OCI-LY1 (cell line): ENCODE measurements around the gene SSC4D.
"Not testable (repeated sequence)": the region's sequence is repeated elsewhere in the genome, so short reads cannot be mapped to it uniquely, and the experiment has no call there.

Experiments used
- H2AFZ ChIP-seq: fragments of 200-600 bp; sonication (generic), shearing (Covaris generic); 2 replicates; pipeline ENCODE4 v1.6.0; 2014; ENCODE audit warnings: antibody characterized with exemption, mild to moderate bottlenecking, low read length
- H3F3A ChIP-seq: fragments of 200-600 bp; sonication (generic), shearing (Covaris generic); 2 replicates; pipeline ENCODE4 v1.6.0; 2014; ENCODE audit warnings: mild to moderate bottlenecking, antibody characterized with exemption, low read length, moderate library complexity; ENCODE audit not compliant: insufficient read depth
- H3K27ac ChIP-seq: fragments of 200-600 bp; sonication (generic); 2 replicates; pipeline ENCODE4 v1.5.1; 2014; ENCODE audit warnings: low read length, mixed run types, mild to moderate bottlenecking, low read depth; ENCODE audit not compliant: poor library complexity, severe bottlenecking
- H3K27me3 ChIP-seq: fragments of 200-600 bp; sonication (generic); 2 replicates; pipeline ENCODE4 v1.6.0; 2014; ENCODE audit warnings: antibody characterized with exemption, mild to moderate bottlenecking, low read length, moderate library complexity; ENCODE audit not compliant: insufficient read depth
- H3K36me3 ChIP-seq: fragments of 200-600 bp; sonication (generic); 2 replicates; pipeline ENCODE4 v1.6.1; 2014; ENCODE audit warnings: mild to moderate bottlenecking, antibody characterized with exemption, low read length, moderate library complexity, mixed read lengths; ENCODE audit not compliant: insufficient read depth
- H3K4me1 ChIP-seq: fragments of 200-600 bp; sonication (generic); 2 replicates; pipeline ENCODE4 v1.5.1; 2014; ENCODE audit warnings: mild to moderate bottlenecking, low read length, moderate library complexity; ENCODE audit not compliant: insufficient read depth, severe bottlenecking
- H3K4me2 ChIP-seq: fragments of 200-600 bp; sonication (generic), shearing (Covaris generic); 2 replicates; pipeline ENCODE4 v1.6.1; 2014; ENCODE audit warnings: low read length
- H3K4me3 ChIP-seq: fragments of 200-600 bp; sonication (generic); 2 replicates; pipeline ENCODE4 v1.5.1; 2014; ENCODE audit warnings: low read length, low read depth, mild to moderate bottlenecking, mixed read lengths; ENCODE audit not compliant: poor library complexity, severe bottlenecking
- H3K79me2 ChIP-seq: fragments of 200-600 bp; shearing (Covaris generic); 2 replicates; pipeline ENCODE4 v1.6.1; 2016; ENCODE audit warnings: mixed run types, low read length, mixed read lengths; ENCODE audit not compliant: insufficient read depth
- H3K9ac ChIP-seq: fragments of 200-600 bp; sonication (generic), shearing (Covaris generic); 2 replicates; pipeline ENCODE4 v1.6.1; 2014; ENCODE audit warnings: mild to moderate bottlenecking, low read length, mixed read lengths
- H3K9me2 ChIP-seq: fragments of 200-600 bp; sonication (generic), shearing (Covaris generic); 2 replicates; pipeline ENCODE4 v1.6.1; 2014; ENCODE audit warnings: low read depth, mild to moderate bottlenecking, low read length, mixed read lengths
- H3K9me3 ChIP-seq: fragments of 200-600 bp; shearing (Covaris generic); 2 replicates; pipeline ENCODE4 v1.6.1; 2014; ENCODE audit warnings: low read length, mixed read lengths
- H4K20me1 ChIP-seq: fragments of 200-600 bp; sonication (generic), shearing (Covaris generic); 2 replicates; pipeline ENCODE4 v1.6.0; 2016; ENCODE audit warnings: mild to moderate bottlenecking, low read length; ENCODE audit not compliant: insufficient read depth
- EZH2 ChIP-seq: fragments of 200-600 bp; sonication (generic), shearing (Covaris generic); IDR thresholded peaks from 2 replicates; pipeline ENCODE4 v1.8.0; 2017; ENCODE audit warnings: borderline replicate concordance, mixed run types, mild to moderate bottlenecking, antibody characterized with exemption, low read length, moderate library complexity, mixed read lengths
- TF ChIP-seq, protein P1 (sequence below): fragments of 200-600 bp; sonication (generic), shearing (Covaris generic); IDR thresholded peaks from 2 replicates; pipeline ENCODE4 v1.5.1; 2017; ENCODE audit warnings: mild to moderate bottlenecking, antibody characterized with exemption, low read length, moderate library complexity, mixed read lengths

Gene SSC4D

DNA sequence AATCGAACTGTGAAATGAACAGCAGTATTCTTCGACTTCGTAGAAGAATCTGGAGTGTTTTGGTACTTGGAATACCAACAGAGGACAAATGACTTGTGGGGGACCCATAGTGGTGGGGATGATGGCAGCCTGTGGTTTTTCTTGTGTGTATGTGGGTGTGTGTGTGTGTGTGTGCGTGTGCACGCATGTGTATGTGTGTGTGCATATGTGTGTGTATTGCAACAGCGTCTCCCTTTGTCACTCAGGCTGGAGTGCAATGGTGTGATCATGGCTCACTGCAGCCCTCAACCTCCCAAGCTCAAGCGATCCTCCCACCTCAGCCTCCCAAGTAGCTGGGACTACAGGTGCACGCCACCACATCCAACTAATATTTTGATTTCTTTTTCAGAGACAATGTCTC, 41.3 kb downstream of the SSC4D start:
- Histone ChIP-seq H3F3A (no peaks in the 10 kb centered on the region), H3K36me3 (no peaks in the 10 kb centered on the region), H3K9ac (no peak overlapping the region), H3K4me2 (no peak overlapping the region), H3K9me2 (no peaks in the 10 kb centered on the region), H4K20me1 (no peaks in the 10 kb centered on the region), H3K9me3 (no peaks in the 10 kb centered on the region), H3K27me3 (peaks cover 40% of the 10 kb centered on the region), H3K4me3 (no peak overlapping the region), H2AFZ (no peak overlapping the region), H3K79me2 (no peaks in the 10 kb centered on the region), H3K4me1 (peaks cover 6% of the 10 kb centered on the region), H3K27ac (no peak overlapping the region)
- no peak for TF ChIP-seq EZH2
- TF ChIP-seq, protein P1, sequence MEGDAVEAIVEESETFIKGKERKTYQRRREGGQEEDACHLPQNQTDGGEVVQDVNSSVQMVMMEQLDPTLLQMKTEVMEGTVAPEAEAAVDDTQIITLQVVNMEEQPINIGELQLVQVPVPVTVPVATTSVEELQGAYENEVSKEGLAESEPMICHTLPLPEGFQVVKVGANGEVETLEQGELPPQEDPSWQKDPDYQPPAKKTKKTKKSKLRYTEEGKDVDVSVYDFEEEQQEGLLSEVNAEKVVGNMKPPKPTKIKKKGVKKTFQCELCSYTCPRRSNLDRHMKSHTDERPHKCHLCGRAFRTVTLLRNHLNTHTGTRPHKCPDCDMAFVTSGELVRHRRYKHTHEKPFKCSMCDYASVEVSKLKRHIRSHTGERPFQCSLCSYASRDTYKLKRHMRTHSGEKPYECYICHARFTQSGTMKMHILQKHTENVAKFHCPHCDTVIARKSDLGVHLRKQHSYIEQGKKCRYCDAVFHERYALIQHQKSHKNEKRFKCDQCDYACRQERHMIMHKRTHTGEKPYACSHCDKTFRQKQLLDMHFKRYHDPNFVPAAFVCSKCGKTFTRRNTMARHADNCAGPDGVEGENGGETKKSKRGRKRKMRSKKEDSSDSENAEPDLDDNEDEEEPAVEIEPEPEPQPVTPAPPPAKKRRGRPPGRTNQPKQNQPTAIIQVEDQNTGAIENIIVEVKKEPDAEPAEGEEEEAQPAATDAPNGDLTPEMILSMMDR = no peak

- H2AFZ ChIP-seq = no peak overlapping the region
- no peaks in the 10 kb centered on the region for H3K36me3 ChIP-seq
- H3K27ac ChIP-seq = no peak overlapping the region
- peaks cover 22% of the 10 kb centered on the region for H3K27me3 ChIP-seq
- H3F3A ChIP-seq = no peaks in the 10 kb centered on the region
- no peaks in the 10 kb centered on the region for H3K9me2 ChIP-seq
- no peaks in the 10 kb centered on the region for H3K9me3 ChIP-seq
- H3K79me2 ChIP-seq = no peaks in the 10 kb centered on the region
- H4K20me1 ChIP-seq = no peaks in the 10 kb centered on the region
- H3K4me1 ChIP-seq = peaks cover 13% of the 10 kb centered on the region
- no peak overlapping the region for H3K4me3 ChIP-seq
- no peak overlapping the region for H3K9ac ChIP-seq
- no peak overlapping the region for H3K4me2 ChIP-seq
- no peak for TF ChIP-seq EZH2
Measured at GRCh38 chr7:76364198-76364584, 45.3 kb downstream of the SSC4D start.

DNA sequence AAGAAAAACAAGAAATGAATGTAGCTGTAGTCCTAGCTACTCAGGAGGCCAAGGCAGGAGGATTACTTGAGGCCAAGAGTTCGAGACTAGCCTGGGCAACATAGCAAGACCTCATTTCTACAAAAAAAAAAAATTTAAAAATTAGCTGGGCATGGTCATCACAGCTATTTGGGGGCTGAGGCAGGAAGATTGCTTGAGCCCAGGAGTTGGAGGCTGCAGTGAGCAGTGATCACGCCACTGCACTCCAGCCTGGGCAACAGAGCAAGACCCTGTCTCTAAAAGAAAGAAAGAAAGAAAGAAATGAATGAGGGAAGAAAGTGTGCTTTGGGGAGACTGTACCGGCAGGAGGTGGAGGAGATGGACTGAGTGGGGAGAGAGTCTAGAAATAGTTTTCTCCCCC, 45.7 kb downstream of the SSC4D start:
- peaks cover 18% of the 10 kb centered on the region for H3K27me3 ChIP-seq
- H3K4me2 ChIP-seq, H2AFZ ChIP-seq, H3K9me3 ChIP-seq, H4K20me1 ChIP-seq, H3K9me2 ChIP-seq, H3K36me3 ChIP-seq, H3F3A ChIP-seq, H3K4me3 ChIP-seq, H3K9ac ChIP-seq, H3K27ac ChIP-seq, H3K79me2 ChIP-seq: not testable (repeated sequence)
- peaks cover 13% of the 10 kb centered on the region for H3K4me1 ChIP-seq

DNA sequence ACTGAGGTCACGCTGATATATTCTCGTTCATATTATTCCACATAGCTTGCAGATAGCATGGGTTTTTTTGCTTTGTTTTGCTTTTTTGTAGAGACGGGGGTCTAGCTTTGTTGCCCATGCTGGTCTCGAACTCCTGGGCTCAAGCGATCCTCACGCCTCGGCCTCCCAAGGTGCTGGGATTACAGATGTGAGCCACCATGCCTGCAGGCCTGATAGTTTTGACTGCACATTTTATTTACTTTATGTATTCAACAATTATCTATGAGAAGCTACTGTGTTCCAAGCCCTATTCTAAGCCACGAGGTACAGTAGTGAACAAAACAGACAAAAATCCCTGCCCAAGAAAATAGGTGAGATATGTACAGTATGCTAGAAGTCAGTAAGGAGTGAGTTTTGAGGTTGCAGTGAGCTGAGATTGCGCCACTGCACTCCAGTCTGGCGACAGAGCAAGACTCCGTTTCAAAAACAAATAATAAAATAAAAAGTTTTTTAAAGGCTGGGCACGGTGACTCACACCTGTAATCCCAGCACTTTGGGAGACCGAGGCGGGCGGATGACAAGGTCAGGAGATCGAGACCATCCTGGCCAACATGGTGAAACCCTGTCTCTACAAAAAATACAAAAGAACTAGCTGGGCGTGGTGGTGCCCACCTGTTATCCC, 49.4 kb downstream of the SSC4D start:
- TF ChIP-seq, protein P1 = no peak
- H3K36me3 ChIP-seq = peaks cover 30% of the 10 kb centered on the region
- peak overlapping the region; percentile 96 for H3K4me3 ChIP-seq
- peaks cover 35% of the 10 kb centered on the region for H3K79me2 ChIP-seq
- H3K27me3 ChIP-seq = no peaks in the 10 kb centered on the region
- H4K20me1 ChIP-seq = no peaks in the 10 kb centered on the region; the same call in 1 of the 2 replicates
- no peak overlapping the region for H3K27ac ChIP-seq
- peaks cover 37% of the 10 kb centered on the region for H3K4me1 ChIP-seq
- 0 out of 2 replicates have a peak, but pooled peaks cover 3% of the 10 kb centered on the region for H3K9me3 ChIP-seq
- peak overlapping the region; percentile 23 for H2AFZ ChIP-seq
- no peaks in the 10 kb centered on the region for H3K9me2 ChIP-seq
- no peaks in the 10 kb centered on the region for H3F3A ChIP-seq
- peak overlapping the region; percentile 96; the same call in 1 of the 2 replicates for H3K9ac ChIP-seq
- H3K4me2 ChIP-seq = peak overlapping the region; percentile 78
